Cardiac fibroblast (primary cell): ENCODE measurements around the gene TBX21.

Experiments used
- DNase-seq, 2 donors: peaks; one replicate each; pipeline versions ENCODE4 v3.0.0 to v3.0.0-alpha.2; 2010; ENCODE audit warnings: low read depth in 2 of 2
- H3K4me3 ChIP-seq, 2 donors: replicated peaks in 1 of 2; 1 replicate in 1 of 2; 2 replicates in 1 of 2; pipeline ENCODE4 v1.5.1; 2011; ENCODE audit warnings: low read depth in 2 of 2, low read length in 2 of 2, mild to moderate bottlenecking in 2 of 2, moderate library complexity in 1 of 2
- TF ChIP-seq, protein P1 (sequence below): IDR thresholded peaks from one replicate; pipeline ENCODE4 v1.5.1; 2011; ENCODE audit warnings: low read depth, mild to moderate bottlenecking, low read length, inconsistent platforms

TBX21 gene

GRCh38 chr17:47741109-47741792, 8.2 kb downstream of the TBX21 start:
- no peak overlapping the region for H3K4me3 ChIP-seq
- TF ChIP-seq, protein P1, sequence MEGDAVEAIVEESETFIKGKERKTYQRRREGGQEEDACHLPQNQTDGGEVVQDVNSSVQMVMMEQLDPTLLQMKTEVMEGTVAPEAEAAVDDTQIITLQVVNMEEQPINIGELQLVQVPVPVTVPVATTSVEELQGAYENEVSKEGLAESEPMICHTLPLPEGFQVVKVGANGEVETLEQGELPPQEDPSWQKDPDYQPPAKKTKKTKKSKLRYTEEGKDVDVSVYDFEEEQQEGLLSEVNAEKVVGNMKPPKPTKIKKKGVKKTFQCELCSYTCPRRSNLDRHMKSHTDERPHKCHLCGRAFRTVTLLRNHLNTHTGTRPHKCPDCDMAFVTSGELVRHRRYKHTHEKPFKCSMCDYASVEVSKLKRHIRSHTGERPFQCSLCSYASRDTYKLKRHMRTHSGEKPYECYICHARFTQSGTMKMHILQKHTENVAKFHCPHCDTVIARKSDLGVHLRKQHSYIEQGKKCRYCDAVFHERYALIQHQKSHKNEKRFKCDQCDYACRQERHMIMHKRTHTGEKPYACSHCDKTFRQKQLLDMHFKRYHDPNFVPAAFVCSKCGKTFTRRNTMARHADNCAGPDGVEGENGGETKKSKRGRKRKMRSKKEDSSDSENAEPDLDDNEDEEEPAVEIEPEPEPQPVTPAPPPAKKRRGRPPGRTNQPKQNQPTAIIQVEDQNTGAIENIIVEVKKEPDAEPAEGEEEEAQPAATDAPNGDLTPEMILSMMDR = no peak
- no peak for DNase-seq

DNA sequence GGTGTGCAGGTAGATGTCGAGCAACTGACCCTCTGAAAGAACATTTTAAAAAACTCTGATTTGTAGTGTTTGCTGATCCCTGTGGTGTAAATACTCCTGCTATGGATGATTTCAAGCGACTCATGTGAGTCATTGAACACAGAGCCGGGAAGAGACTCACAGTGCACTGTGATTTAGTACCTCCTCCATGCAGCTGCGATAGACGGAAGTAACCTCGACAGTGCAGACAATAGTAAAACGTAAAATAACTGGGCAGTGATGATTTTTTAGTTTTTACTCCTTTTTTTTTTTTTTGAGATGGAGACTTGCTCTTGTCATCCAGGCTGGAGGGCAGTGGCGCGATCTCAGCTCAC, 8.7 kb downstream of the TBX21 start:
- H3K4me3 ChIP-seq = no peak overlapping the region
- no peak for DNase-seq

GRCh38 chr17:47742319-47743181, 9.5 kb downstream of the TBX21 start:
- peak in 1 of 2 donors; percentile 14 for DNase-seq

More for the DNA sequence above, 8.7 kb downstream of the TBX21 start:
- TF ChIP-seq, protein P1 = no peak

DNA sequence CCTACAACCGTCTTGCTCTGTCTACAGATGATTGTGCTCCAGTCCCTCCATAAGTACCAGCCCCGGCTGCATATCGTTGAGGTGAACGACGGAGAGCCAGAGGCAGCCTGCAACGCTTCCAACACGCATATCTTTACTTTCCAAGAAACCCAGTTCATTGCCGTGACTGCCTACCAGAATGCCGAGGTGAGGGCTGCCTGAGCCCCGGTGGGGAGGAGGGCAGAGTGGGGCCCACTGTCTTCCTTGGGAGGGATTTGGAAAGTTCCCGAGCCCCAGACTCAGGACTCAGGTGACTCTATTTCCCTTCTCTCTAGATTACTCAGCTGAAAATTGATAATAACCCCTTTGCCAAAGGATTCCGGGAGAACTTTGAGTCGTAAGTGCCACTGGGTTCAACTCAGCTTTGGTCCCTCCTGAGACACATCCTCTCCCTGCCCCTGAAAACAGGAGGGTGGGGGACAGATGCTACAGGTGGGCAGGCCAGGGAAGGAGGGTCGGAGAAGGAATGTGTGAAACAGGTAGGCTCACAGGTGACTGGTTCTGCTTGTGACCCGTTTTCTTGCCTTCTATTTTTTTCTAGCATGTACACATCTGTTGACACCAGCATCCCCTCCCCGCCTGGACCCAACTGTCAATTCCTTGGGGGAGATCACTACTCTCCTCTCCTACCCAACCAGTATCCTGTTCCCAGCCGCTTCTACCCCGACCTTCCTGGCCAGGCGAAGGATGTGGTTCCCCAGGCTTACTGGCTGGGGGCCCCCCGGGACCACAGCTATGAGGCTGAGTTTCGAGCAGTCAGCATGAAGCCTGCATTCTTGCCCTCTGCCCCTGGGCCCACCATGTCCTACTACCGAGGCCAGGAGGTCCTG, 11.4 kb downstream of the TBX21 start:
- H3K4me3 ChIP-seq = no peak overlapping the region
- DNase-seq = no peak

More at GRCh38 chr17:47742319-47743181, 9.5 kb downstream of the TBX21 start:
- no peak overlapping the region for H3K4me3 ChIP-seq
- TF ChIP-seq, protein P1 = peak; percentile 21

GRCh38 chr17:47745037-47745380, 12.0 kb downstream of the TBX21 start:
- H3K4me3 ChIP-seq = no peak overlapping the region
- no peak for DNase-seq
- TF ChIP-seq, protein P1 = no peak

More for the DNA sequence above, 11.4 kb downstream of the TBX21 start:
- TF ChIP-seq, protein P1 = no peak

- no peak overlapping the region for H3K4me3 ChIP-seq
- DNase-seq = no peak
- TF ChIP-seq, protein P1 = no peak
Observed at GRCh38 chr17:47751471-47751870, 18.4 kb downstream of the TBX21 start.
